BE2C (cell line): ENCODE results near the gene SGSH.
A peak's percentile ranks its signal among the peaks of the same experiment; 100 is the strongest.
"Not testable (repeated sequence)": the region's sequence is repeated elsewhere in the genome, so short reads cannot be mapped to it uniquely, and the experiment has no call there.

ENCODE experiments used
- DNase-seq: peaks from one replicate; pipeline ENCODE4 v3.0.0-alpha.2; 2020
- H3K27me3 ChIP-seq: fragments of 250-450 bp; sonication (Bioruptor Pico); 2 replicates; pipeline ENCODE4 v1.5.1; 2020; ENCODE audit warnings: mild to moderate bottlenecking
- H3K36me3 ChIP-seq: fragments of 250-450 bp; sonication (Bioruptor Pico); 2 replicates; pipeline ENCODE4 v1.5.1; 2020; ENCODE audit warnings: mild to moderate bottlenecking
- H3K4me1 ChIP-seq: fragments of 250-450 bp; sonication (Bioruptor Pico); 2 replicates; pipeline ENCODE4 v1.5.1; 2020
- H3K4me3 ChIP-seq: 2 replicates; pipeline ENCODE4 v1.5.1; 2011; ENCODE audit warnings: low read depth, low read length
- H3K9me3 ChIP-seq: fragments of 250-450 bp; sonication (Bioruptor Pico); 2 replicates; pipeline ENCODE4 v1.5.1; 2020
- CTCF ChIP-seq: IDR thresholded peaks from 2 replicates; pipeline ENCODE4 v1.5.1; 2012; ENCODE audit warnings: mild to moderate bottlenecking, low read depth, low read length

The SGSH gene

GRCh38 chr17:80208050-80208449 is 12.1 kb downstream of the SGSH start:
- DNase-seq, result no peak
- Histone ChIP-seq H3K4me1 (no peaks in the 10 kb centered on the region), H3K27me3 (no peaks in the 10 kb centered on the region), H3K4me3 (no peak overlapping the region), H3K9me3 (no peaks in the 10 kb centered on the region), H3K36me3 (peaks cover 27% of the 10 kb centered on the region)
- TF ChIP-seq CTCF, result no peak

- H3K4me1 ChIP-seq, result no peaks in the 10 kb centered on the region
- TF ChIP-seq CTCF, result no peak
- H3K9me3 ChIP-seq, result 0 out of 2 replicates have a peak, but pooled peaks cover 3% of the 10 kb centered on the region
- peaks cover 10% of the 10 kb centered on the region for H3K36me3 ChIP-seq
- H3K27me3 ChIP-seq, result no peaks in the 10 kb centered on the region
- no peak for DNase-seq
- H3K4me3 ChIP-seq, result no peak overlapping the region
These were observed 14.3 kb downstream of the SGSH start for GRCh38 chr17:80205811-80206210.

- H3K9me3 ChIP-seq, result 0 out of 2 replicates have a peak, but pooled peaks cover 3% of the 10 kb centered on the region
- no peak for TF ChIP-seq CTCF
These were observed 15.3 kb downstream of the SGSH start for GRCh38 chr17:80204626-80205468.

GRCh38 chr17:80203471-80203963 is 16.6 kb downstream of the SGSH start:
- Histone ChIP-seq H3K4me3 (no peak overlapping the region), H3K27me3 (no peaks in the 10 kb centered on the region), H3K9me3 (0 out of 2 replicates have a peak, but pooled peaks cover 3% of the 10 kb centered on the region), H3K4me1 (no peaks in the 10 kb centered on the region), H3K36me3 (no peaks in the 10 kb centered on the region)
- no peak for DNase-seq
- 0 out of 2 replicates have a peak, but pooled peaks have one; percentile 2 for TF ChIP-seq CTCF

More at GRCh38 chr17:80204626-80205468, 15.3 kb downstream of the SGSH start:
- Histone ChIP-seq H3K36me3 (peaks cover 2% of the 10 kb centered on the region), H3K4me3 (no peak overlapping the region), H3K4me1 (no peaks in the 10 kb centered on the region), H3K27me3 (no peaks in the 10 kb centered on the region)
- DNase-seq, result no peak

- 0 out of 2 replicates have a peak, but pooled peaks cover 3% of the 10 kb centered on the region for H3K9me3 ChIP-seq
- DNase-seq, result no peak
- no peak overlapping the region for H3K4me3 ChIP-seq
- no peaks in the 10 kb centered on the region for H3K4me1 ChIP-seq
- no peaks in the 10 kb centered on the region for H3K27me3 ChIP-seq
- H3K36me3 ChIP-seq, result no peaks in the 10 kb centered on the region
- no peak for TF ChIP-seq CTCF
These were observed 17.9 kb downstream of the SGSH start for GRCh38 chr17:80202197-80202596.

GRCh38 chr17:80201446-80201845 is 18.7 kb downstream of the SGSH start:
- Histone ChIP-seq H3K27me3 (no peaks in the 10 kb centered on the region), H3K4me3 (no peak overlapping the region), H3K36me3 (no peaks in the 10 kb centered on the region), H3K9me3 (0 out of 2 replicates have a peak, but pooled peaks cover 3% of the 10 kb centered on the region), H3K4me1 (no peaks in the 10 kb centered on the region)
- TF ChIP-seq CTCF, result no peak
- DNase-seq, result no peak

GRCh38 chr17:80199295-80199694 is 20.8 kb downstream of the SGSH start:
- H3K4me3 ChIP-seq, H3K36me3 ChIP-seq, DNase-seq, H3K27me3 ChIP-seq, H3K9me3 ChIP-seq, H3K4me1 ChIP-seq: not testable (repeated sequence)
